ENCODE results near the gene TAAR5.
"Not testable (repeated sequence)": the region's sequence is repeated elsewhere in the genome, so short reads cannot be mapped to it uniquely, and the experiment has no call there.

The TAAR5 gene

GRCh38 chr6:132607544-132608233, 18.1 kb upstream of the TAAR5 start:
- no peak overlapping the region for H3K27ac Mint-ChIP-seq (ENCODE audit: low read depth)
- no peaks in the 10 kb centered on the region for H3K36me3 Mint-ChIP-seq (ENCODE audit: insufficient read depth)
- peaks cover 7% of the 10 kb centered on the region for H3K4me1 Mint-ChIP-seq
- no peak overlapping the region for H3K4me3 Mint-ChIP-seq
- ATAC-seq (replicated peaks; ENCODE audit: extremely low read depth, poor library complexity, severe bottlenecking) (no peak), DNase-seq (ENCODE audit: low spot score in 2 of 2) (no peak)
- no peaks in the 10 kb centered on the region for H3K9me3 Mint-ChIP-seq
- peaks cover 10% of the 10 kb centered on the region for H3K27me3 Mint-ChIP-seq

- peaks cover 17% of the 10 kb centered on the region for H3K27me3 Mint-ChIP-seq
- H3K4me1 Mint-ChIP-seq: no peaks in the 10 kb centered on the region
- H3K4me3 Mint-ChIP-seq: no peak overlapping the region
- H3K27ac Mint-ChIP-seq (ENCODE audit: low read depth): no peak overlapping the region
- no peaks in the 10 kb centered on the region for H3K36me3 Mint-ChIP-seq (ENCODE audit: insufficient read depth)
- no peaks in the 10 kb centered on the region for H3K9me3 Mint-ChIP-seq
- ATAC-seq (replicated peaks; ENCODE audit: extremely low read depth, poor library complexity, severe bottlenecking) (no peak), DNase-seq (ENCODE audit: low spot score in 2 of 2) (no peak)
Observed at GRCh38 chr6:132604635-132605152, 15.2 kb upstream of the TAAR5 start.

- not testable (repeated sequence) for ATAC-seq (replicated peaks; ENCODE audit: extremely low read depth, poor library complexity, severe bottlenecking); H3K9me3 Mint-ChIP-seq; H3K4me3 Mint-ChIP-seq; DNase-seq (ENCODE audit: low spot score in 2 of 2); H3K4me1 Mint-ChIP-seq; H3K36me3 Mint-ChIP-seq (ENCODE audit: insufficient read depth); H3K27ac Mint-ChIP-seq (ENCODE audit: low read depth)
- H3K27me3 Mint-ChIP-seq: peaks cover 40% of the 10 kb centered on the region
Observed at GRCh38 chr6:132600900-132601299, 11.4 kb upstream of the TAAR5 start.

- H3K4me3 Mint-ChIP-seq: no peak overlapping the region
- no peak for ATAC-seq (replicated peaks; ENCODE audit: extremely low read depth, poor library complexity, severe bottlenecking)
- no peaks in the 10 kb centered on the region for H3K4me1 Mint-ChIP-seq
- H3K27ac Mint-ChIP-seq (ENCODE audit: low read depth): no peak overlapping the region
- H3K9me3 Mint-ChIP-seq: no peaks in the 10 kb centered on the region
- H3K36me3 Mint-ChIP-seq (ENCODE audit: insufficient read depth): no peaks in the 10 kb centered on the region
- peaks cover 39% of the 10 kb centered on the region for H3K27me3 Mint-ChIP-seq
- DNase-seq (ENCODE audit: low spot score in 2 of 2): no peak
Observed at GRCh38 chr6:132598473-132598872, 8.9 kb upstream of the TAAR5 start.

- H3K27ac Mint-ChIP-seq (ENCODE audit: low read depth): no peak overlapping the region
Observed at GRCh38 chr6:132596201-132596600, 6.7 kb upstream of the TAAR5 start.

GRCh38 chr6:132592855-132593254, 3.3 kb upstream of the TAAR5 start:
- no peak overlapping the region for H3K27ac Mint-ChIP-seq (ENCODE audit: low read depth)
- peaks cover 49% of the 10 kb centered on the region for H3K27me3 Mint-ChIP-seq
- no peak for ATAC-seq (replicated peaks; ENCODE audit: extremely low read depth, poor library complexity, severe bottlenecking)
- DNase-seq (ENCODE audit: low spot score in 2 of 2): no peak
- H3K4me3 Mint-ChIP-seq: no peak overlapping the region
- H3K36me3 Mint-ChIP-seq (ENCODE audit: insufficient read depth): no peaks in the 10 kb centered on the region
- no peaks in the 10 kb centered on the region for H3K9me3 Mint-ChIP-seq
- no peaks in the 10 kb centered on the region for H3K4me1 Mint-ChIP-seq

More at GRCh38 chr6:132596201-132596600, 6.7 kb upstream of the TAAR5 start:
- H3K4me1 Mint-ChIP-seq: no peaks in the 10 kb centered on the region
- H3K4me3 Mint-ChIP-seq: no peak overlapping the region
- H3K27me3 Mint-ChIP-seq: peaks cover 56% of the 10 kb centered on the region
- H3K9me3 Mint-ChIP-seq: no peaks in the 10 kb centered on the region
- H3K36me3 Mint-ChIP-seq (ENCODE audit: insufficient read depth): no peaks in the 10 kb centered on the region
- no peak for ATAC-seq (replicated peaks; ENCODE audit: extremely low read depth, poor library complexity, severe bottlenecking)
- no peak for DNase-seq (ENCODE audit: low spot score in 2 of 2)

- DNase-seq (ENCODE audit: low spot score in 2 of 2): no peak
- ATAC-seq (replicated peaks; ENCODE audit: extremely low read depth, poor library complexity, severe bottlenecking): no peak
- no peaks in the 10 kb centered on the region for H3K9me3 Mint-ChIP-seq
- H3K27ac Mint-ChIP-seq (ENCODE audit: low read depth): no peak overlapping the region
- H3K36me3 Mint-ChIP-seq (ENCODE audit: insufficient read depth): no peaks in the 10 kb centered on the region
- peaks cover 61% of the 10 kb centered on the region for H3K27me3 Mint-ChIP-seq
- no peaks in the 10 kb centered on the region for H3K4me1 Mint-ChIP-seq
- H3K4me3 Mint-ChIP-seq: no peak overlapping the region
Observed at GRCh38 chr6:132590362-132590761, 821 bp upstream of the TAAR5 start.

DNA sequence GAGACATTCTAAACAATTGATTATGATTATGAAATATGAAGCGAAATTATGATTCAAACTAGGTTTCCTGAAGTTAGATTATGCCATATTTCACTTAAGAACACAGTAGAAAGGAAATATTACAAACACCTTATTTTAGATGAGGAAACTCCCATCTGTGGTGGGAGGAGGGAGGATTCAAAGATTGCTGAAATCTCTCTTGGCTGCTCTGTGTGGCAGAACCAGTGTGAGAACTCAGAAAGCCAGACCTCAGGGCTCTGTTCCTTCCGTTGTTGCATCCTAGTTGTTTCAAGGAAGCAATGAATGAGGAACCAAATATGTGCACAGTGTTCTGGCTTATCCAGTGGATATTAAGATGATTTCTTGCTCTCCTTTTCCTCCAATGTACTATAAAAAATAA, 2.1 kb downstream of the TAAR5 start:
- peaks cover 62% of the 10 kb centered on the region for H3K27me3 Mint-ChIP-seq
- no peak overlapping the region for H3K27ac Mint-ChIP-seq (ENCODE audit: low read depth)
- no peak overlapping the region for H3K4me3 Mint-ChIP-seq
- H3K4me1 Mint-ChIP-seq: no peaks in the 10 kb centered on the region
- DNase-seq (ENCODE audit: low spot score in 2 of 2) (no peak), ATAC-seq (replicated peaks; ENCODE audit: extremely low read depth, poor library complexity, severe bottlenecking) (no peak)
- H3K36me3 Mint-ChIP-seq (ENCODE audit: insufficient read depth): no peaks in the 10 kb centered on the region
- no peaks in the 10 kb centered on the region for H3K9me3 Mint-ChIP-seq

- H3K4me1 Mint-ChIP-seq: no peaks in the 10 kb centered on the region
- H3K27me3 Mint-ChIP-seq: peaks cover 75% of the 10 kb centered on the region
- H3K9me3 Mint-ChIP-seq: no peaks in the 10 kb centered on the region
- H3K4me3 Mint-ChIP-seq: no peak overlapping the region
- H3K36me3 Mint-ChIP-seq (ENCODE audit: insufficient read depth): no peaks in the 10 kb centered on the region
- no peak for ATAC-seq (replicated peaks; ENCODE audit: extremely low read depth, poor library complexity, severe bottlenecking)
- no peak for DNase-seq (ENCODE audit: low spot score in 2 of 2)
- H3K27ac Mint-ChIP-seq (ENCODE audit: low read depth): no peak overlapping the region
Observed at GRCh38 chr6:132584698-132585097, 4.8 kb downstream of the TAAR5 start.

GRCh38 chr6:132571774-132572173, 17.8 kb downstream of the TAAR5 start:
- Mint-ChIP-seq H3K4me3 (no peak overlapping the region), H3K36me3 (ENCODE audit: insufficient read depth) (no peaks in the 10 kb centered on the region), H3K27ac (ENCODE audit: low read depth) (no peak overlapping the region), H3K9me3 (no peaks in the 10 kb centered on the region), H3K4me1 (no peaks in the 10 kb centered on the region), H3K27me3 (peaks cover 77% of the 10 kb centered on the region)
- DNase-seq (ENCODE audit: low spot score in 2 of 2) (no peak), ATAC-seq (replicated peaks; ENCODE audit: extremely low read depth, poor library complexity, severe bottlenecking) (no peak)

GRCh38 chr6:132570221-132570777, 19.2 kb downstream of the TAAR5 start, which contains the start of gene TAAR6:
Gene TAAR6, plus strand, starts transcription at chr6:132570322. Its CDS starts 0 bp downstream, at chr6:132570322.
- Mint-ChIP-seq H3K27me3 (peaks cover 76% of the 10 kb centered on the region), H3K9me3 (no peaks in the 10 kb centered on the region), H3K36me3 (ENCODE audit: insufficient read depth) (no peaks in the 10 kb centered on the region), H3K27ac (ENCODE audit: low read depth) (no peak within 1 kb of the TSS), H3K4me3 (no peak within 1 kb of the TSS), H3K4me1 (no peaks in the 10 kb centered on the region)
- no peak for ATAC-seq (replicated peaks; ENCODE audit: extremely low read depth, poor library complexity, severe bottlenecking)
- DNase-seq (ENCODE audit: low spot score in 2 of 2): no peak

DNA sequence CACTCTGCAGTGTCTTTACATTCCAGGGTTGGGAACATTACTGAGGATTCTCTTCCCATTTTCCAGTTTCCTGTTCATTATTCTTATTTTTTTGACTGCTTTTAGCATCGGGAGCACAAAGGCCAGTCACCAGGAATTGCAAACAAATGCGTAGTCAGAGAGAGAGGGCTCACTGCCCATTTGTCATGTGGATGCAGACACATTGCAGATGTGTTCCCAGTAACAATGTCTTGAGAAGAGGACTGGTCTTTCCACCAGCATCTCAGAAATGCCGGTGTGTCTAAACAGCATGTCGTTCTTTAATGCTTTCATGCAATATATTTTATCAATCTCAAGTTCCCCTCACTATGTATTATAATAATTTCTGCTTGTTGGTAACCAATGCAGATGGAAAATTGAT, 20.4 kb downstream of the TAAR5 start:
- Mint-ChIP-seq H3K4me3 (no peak overlapping the region), H3K4me1 (no peaks in the 10 kb centered on the region), H3K27ac (ENCODE audit: low read depth) (no peak overlapping the region), H3K27me3 (peaks cover 82% of the 10 kb centered on the region), H3K9me3 (no peaks in the 10 kb centered on the region), H3K36me3 (ENCODE audit: insufficient read depth) (no peaks in the 10 kb centered on the region)
- DNase-seq (ENCODE audit: low spot score in 2 of 2): no peak
- ATAC-seq (replicated peaks; ENCODE audit: extremely low read depth, poor library complexity, severe bottlenecking): no peak

- DNase-seq (ENCODE audit: low spot score in 2 of 2) (no peak), ATAC-seq (replicated peaks; ENCODE audit: extremely low read depth, poor library complexity, severe bottlenecking) (no peak)
- H3K36me3 Mint-ChIP-seq (ENCODE audit: insufficient read depth): no peaks in the 10 kb centered on the region
- H3K27ac Mint-ChIP-seq (ENCODE audit: low read depth): no peak overlapping the region
- peaks cover 82% of the 10 kb centered on the region for H3K27me3 Mint-ChIP-seq
- H3K4me3 Mint-ChIP-seq: no peak overlapping the region
- H3K9me3 Mint-ChIP-seq: no peaks in the 10 kb centered on the region
- no peaks in the 10 kb centered on the region for H3K4me1 Mint-ChIP-seq
Observed at GRCh38 chr6:132568611-132569010, 20.9 kb downstream of the TAAR5 start.
